GM12878 (cell line): ENCODE data around the gene WNT9B. TPM values are rescaled to one million over a fixed set of nuclear protein-coding genes. Genes with fewer than 3 reads are reported as not detected.

Source experiments
- ATAC-seq: fragments of 200-7000 bp; cut with Tn5 transposase; 3 replicates; pipeline ENCODE4 v1.9.1; 2020; ENCODE audit warnings: mild to moderate bottlenecking, moderate library complexity
- BruUV-seq: library from RNA; stranded (reverse); fragments of 400-500 nt; replicated peaks from 2 replicates; lab custom pipeline; 2021; lab: Mats Ljungman, UMichigan
- CTCF ChIA-PET: fragments of 300-600 bp; sonication (Branson Sonifier 250); formaldehyde crosslinking; extraction: SDS; loops from one replicate; lab custom pipeline; 2021; ENCODE audit warnings: inconsistent platforms; lab: Yijun Ruan, JAX
- POLR2A ChIA-PET: fragments of 350-600 bp; formaldehyde crosslinking; extraction: SDS; loops from one replicate; lab custom pipeline; 2021; ENCODE audit warnings: inconsistent platforms; lab: Charles Lee
- RAD21 ChIA-PET: fragments of 300-600 bp; sonication (Branson Sonifier 250); formaldehyde crosslinking; loops from one replicate; lab custom pipeline; 2023; ENCODE audit warnings: antibody characterized with exemption; ENCODE audit not compliant: unreplicated experiment; lab: Charles Lee
- SMC1A ChIA-PET: fragments of 300-600 bp; sonication (Branson Sonifier 250); formaldehyde crosslinking; loops from one replicate; lab custom pipeline; 2023; ENCODE audit not compliant: unreplicated experiment, uncharacterized antibody; lab: Charles Lee
- DNase-seq: peaks from one replicate; pipeline ENCODE4 v3.0.0-alpha.2; 2011; ENCODE audit warnings: low read depth, low spot score
- FAIRE-seq: peaks from 3 replicates; lab custom pipeline; 2011; peaks lifted over from hg19 to GRCh38; lab: Jason Lieb, UNC
- H2AFZ ChIP-seq: 2 replicates; pipeline ENCODE4 v1.6.0; 2011; ENCODE audit warnings: low read depth, low read length, control low read depth; ENCODE audit not compliant: control insufficient read depth
- H3K27ac ChIP-seq: 2 replicates; pipeline ENCODE4 v1.5.1; 2011; ENCODE audit warnings: control low read depth; ENCODE audit not compliant: control insufficient read depth, insufficient read depth
- H3K27me3 ChIP-seq, 2 experiments: replicated peaks in 1 of 2; 2 replicates each; pipeline versions ENCODE4 v1.6.0 to v1.6.1; 2011; ENCODE audit warnings: low read length in 1 of 2; ENCODE audit not compliant: control insufficient read depth in 2 of 2, insufficient read depth in 2 of 2
- H3K36me3 ChIP-seq, 2 experiments: 2 replicates each; pipeline ENCODE4 v1.5.1; 2011; ENCODE audit warnings: low read length in 1 of 2; ENCODE audit not compliant: control insufficient read depth in 2 of 2, insufficient read depth in 2 of 2
- H3K4me1 ChIP-seq: 2 replicates; pipeline ENCODE4 v1.6.1; 2011; ENCODE audit warnings: mild to moderate bottlenecking, low read length, moderate library complexity, mixed read lengths; ENCODE audit not compliant: control insufficient read depth, insufficient read depth
- H3K4me2 ChIP-seq: 2 replicates; pipeline ENCODE4 v1.6.0; 2011; ENCODE audit warnings: control low read depth; ENCODE audit not compliant: control insufficient read depth, insufficient read depth
- H3K4me3 ChIP-seq: fragments of 200-600 bp; sonication (generic); 2 replicates; pipeline ENCODE4 v1.5.1; 2016
- H3K79me2 ChIP-seq: 2 replicates; pipeline ENCODE4 v1.6.0; 2011; ENCODE audit warnings: low read length; ENCODE audit not compliant: control insufficient read depth, insufficient read depth
- H3K9ac ChIP-seq: 2 replicates; pipeline ENCODE4 v1.8.0; 2011; ENCODE audit warnings: low read length, control low read depth, mixed read lengths; ENCODE audit not compliant: control insufficient read depth, insufficient read depth
- H3K9me3 ChIP-seq: replicated peaks from 3 replicates; pipeline ENCODE4 v1.5.1; 2011; ENCODE audit warnings: mild to moderate bottlenecking, low read length; ENCODE audit not compliant: control insufficient read depth, insufficient read depth
- H4K20me1 ChIP-seq: 2 replicates; pipeline ENCODE4 v1.6.0; 2011; ENCODE audit not compliant: control insufficient read depth, insufficient read depth
- CBFB ChIP-seq: IDR thresholded peaks from 2 replicates; pipeline ENCODE4 v1.6.1; 2016; ENCODE audit warnings: antibody characterized with exemption, low read depth
- CBX3 ChIP-seq: fragments of 200-600 bp; sonication (generic); IDR thresholded peaks from 2 replicates; pipeline ENCODE4 v1.6.1; 2016; ENCODE audit warnings: low read depth, borderline replicate concordance
- EGR1 ChIP-seq, 2 experiments: IDR thresholded peaks; 1 replicate in 1 of 2; 2 replicates in 1 of 2; pipeline ENCODE4 v1.6.1; 2011 to 2012; ENCODE audit warnings: low read depth in 2 of 2, low read length in 2 of 2, borderline replicate concordance in 1 of 2, mild to moderate bottlenecking in 1 of 2, moderate library complexity in 1 of 2
- FOS ChIP-seq: IDR thresholded peaks from 3 replicates; pipeline ENCODE4 v1.6.1; 2011; ENCODE audit warnings: borderline replicate concordance; ENCODE audit not compliant: insufficient read length; ENCODE audit errors: extremely low read depth
- JUND ChIP-seq: IDR thresholded peaks from 2 replicates; pipeline ENCODE4 v1.6.1; 2012; ENCODE audit warnings: low read depth, mild to moderate bottlenecking, low read length, improper control_type of control experiment, moderate library complexity
- PML ChIP-seq: IDR thresholded peaks from 2 replicates; pipeline ENCODE4 v1.6.1; 2012; ENCODE audit warnings: low read length, inconsistent platforms
- SIN3A ChIP-seq: IDR thresholded peaks from 2 replicates; pipeline ENCODE4 v1.6.1; 2012; ENCODE audit warnings: low read depth, low read length, improper control_type of control experiment
- TBL1XR1 ChIP-seq: IDR thresholded peaks from 2 replicates; pipeline ENCODE4 v1.6.1; 2012; ENCODE audit warnings: low read depth, low read length, improper control_type of control experiment
- WGBS: methylation state at CpG from one replicate; pipeline ENCODE4 v1.1.6; 2016; ENCODE audit warnings: low lambda C conversion rate; ENCODE audit not compliant: insufficient replicate concordance, insufficient coverage; ENCODE audit errors: missing lambda C conversion rate; 5-methylcytosine and 5-hydroxymethylcytosine counted together
- in situ Hi-C: fragments of 300-500 bp; cut with MboI; formaldehyde crosslinking; loops from 9 replicates; pipeline ENCODE4 v1.14.3; 2018; ENCODE audit warnings: mixed read lengths
- intact Hi-C: fragments of 100-400 bp; cut with micrococcal nuclease; formaldehyde crosslinking; loops from one replicate; pipeline ENCODE4 v1.14.2; 2022; ENCODE audit not compliant: unreplicated experiment
- polyA plus RNA-seq, 11 experiments: library from polyadenylated mRNA; depleted of rRNA in 4 of 11; unstranded in 6 of 11; stranded (reverse) in 5 of 11; fragments of >200 nt; fragmentation: Nextera tagmentation in 4 of 11; fragmentation: Illumina TruSeq in 1 of 11; extraction: Ambion mirVana in 4 of 11; extraction: Trizol in 1 of 11; gene quantifications; 1 replicate in 1 of 11; 2 replicates in 10 of 11; pipeline versions ENCODE4 v1.2.1 to v1.2.3, GENCODE V29; 2011 to 2016; ENCODE audit warnings: inconsistent platforms in 2 of 11, missing spikeins in 2 of 11, low read depth in 1 of 11
- total RNA-seq, 4 experiments: library from RNA; depleted of rRNA in 3 of 4; stranded (reverse); fragments of >200 nt in 3 of 4; fragmentation: Illumina TruSeq in 1 of 4; extraction: Trizol in 1 of 4; gene quantifications; 2 replicates each; pipeline versions ENCODE4 v1.2.1 to v1.2.3, GENCODE V29; 2013 to 2021
- TF ChIP-seq, protein P1 (sequence below): fragments of 450-650 bp; IDR thresholded peaks from 2 replicates; pipeline ENCODE4 v1.6.1; 2014; ENCODE audit warnings: mild to moderate bottlenecking
- TF ChIP-seq, protein P2 (sequence below): IDR thresholded peaks from 2 replicates; pipeline ENCODE4 v1.6.1; 2012; ENCODE audit warnings: low read depth, low read length, improper control_type of control experiment

The WNT9B gene
- total and polyA plus RNA-seq, 10 of the 15 experiments (the other 5 are each of a cell fraction or from before 2014, with no cell fraction given) = not detected

DNA sequence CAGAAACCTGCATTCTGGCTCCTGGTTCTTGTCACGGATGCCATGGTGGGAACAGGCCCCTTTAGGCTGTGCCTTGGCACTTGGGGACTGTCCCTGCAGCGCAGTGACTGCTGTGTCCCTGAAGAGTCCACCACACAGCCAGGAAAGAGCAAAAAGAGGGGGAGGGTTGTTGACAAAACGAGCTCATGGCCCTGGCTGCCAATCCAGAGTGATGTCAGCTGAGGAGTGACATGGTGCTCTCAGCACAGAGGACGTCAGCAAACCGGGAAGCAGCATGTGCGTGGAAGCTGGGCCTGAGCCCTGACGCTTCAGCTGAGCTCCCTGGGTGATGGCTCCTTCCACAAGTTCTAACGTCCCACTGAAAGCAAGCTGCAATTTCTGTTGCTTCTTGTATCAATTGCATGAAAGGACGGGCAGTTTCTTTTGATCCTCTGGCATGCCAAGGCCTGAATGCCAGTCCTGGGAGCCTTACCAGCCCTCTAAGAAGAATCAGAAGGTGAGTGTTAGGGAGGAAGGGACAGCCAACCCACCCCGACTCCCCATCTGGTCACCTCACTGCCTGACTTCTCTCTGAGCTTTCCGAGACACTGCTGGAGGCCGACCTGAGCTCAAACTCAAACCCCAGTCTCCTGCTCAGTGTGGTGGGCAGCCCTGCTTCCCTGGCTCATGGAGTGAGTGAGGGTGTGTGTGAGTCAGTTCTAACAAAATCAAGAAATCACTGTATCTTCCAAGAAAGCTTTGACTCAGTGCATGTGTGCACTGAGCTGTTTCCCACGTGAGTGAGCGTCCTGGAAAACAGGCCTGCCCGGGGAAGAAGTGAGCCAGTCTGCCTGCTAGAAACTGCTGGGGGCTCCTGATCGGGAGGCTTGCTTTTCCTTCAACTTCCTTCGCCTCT lies 18.2 kb upstream of the WNT9B start (continued):
- TF ChIP-seq CBX3 = no peak
- no peak for TF ChIP-seq FOS

DNA sequence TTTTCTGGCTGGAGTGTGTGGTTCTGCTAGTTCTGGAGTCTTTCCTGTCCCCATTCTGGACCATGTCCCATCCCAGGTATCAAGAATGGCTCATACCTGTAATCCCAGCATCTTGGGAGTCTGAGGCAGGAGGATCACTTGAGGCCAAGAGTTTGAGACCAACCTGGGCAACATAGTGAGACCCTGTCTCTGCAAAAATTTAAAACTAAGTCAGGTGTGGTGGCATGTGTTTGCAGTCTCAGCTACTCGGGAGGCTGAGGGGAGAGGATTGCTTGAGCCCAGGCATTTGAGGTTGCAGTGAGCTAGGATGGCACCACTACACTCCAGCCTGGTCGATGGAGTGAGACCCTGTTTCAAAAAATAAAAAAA lies 17.6 kb upstream of the WNT9B start:
- ATAC-seq (no peak), FAIRE-seq (no peak), DNase-seq (no peak)
- ChIA-PET POLR2A (no interaction called here), RAD21 (no interaction called here), SMC1A (no interaction called here), CTCF (interaction anchor here (3.0 kb wide), 1 partner anchor 11 kb away, joined by 10 read pairs; no protein-coding TSS in a partner anchor)
- no peak overlapping the region for H3K9ac ChIP-seq
- H3K4me3 ChIP-seq = no peak overlapping the region
- no peaks in the 10 kb centered on the region for H4K20me1 ChIP-seq
- H3K4me2 ChIP-seq = no peak overlapping the region
- no peak overlapping the region for H3K27ac ChIP-seq
- no peaks in the 10 kb centered on the region for H3K4me1 ChIP-seq
- TF ChIP-seq TBL1XR1 (no peak), EGR1 (IDR thresholded peaks at IDR 0.05; ENCODE audit: borderline replicate concordance in 1 of 2, low read depth in 2 of 2, low read length in 2 of 2) (no peak), SIN3A (no peak), JUND (no peak), CBFB (no peak), PML (no peak)
- TF ChIP-seq, protein P1, sequence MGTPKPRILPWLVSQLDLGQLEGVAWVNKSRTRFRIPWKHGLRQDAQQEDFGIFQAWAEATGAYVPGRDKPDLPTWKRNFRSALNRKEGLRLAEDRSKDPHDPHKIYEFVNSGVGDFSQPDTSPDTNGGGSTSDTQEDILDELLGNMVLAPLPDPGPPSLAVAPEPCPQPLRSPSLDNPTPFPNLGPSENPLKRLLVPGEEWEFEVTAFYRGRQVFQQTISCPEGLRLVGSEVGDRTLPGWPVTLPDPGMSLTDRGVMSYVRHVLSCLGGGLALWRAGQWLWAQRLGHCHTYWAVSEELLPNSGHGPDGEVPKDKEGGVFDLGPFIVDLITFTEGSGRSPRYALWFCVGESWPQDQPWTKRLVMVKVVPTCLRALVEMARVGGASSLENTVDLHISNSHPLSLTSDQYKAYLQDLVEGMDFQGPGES = no peak
- TF ChIP-seq, protein P2, sequence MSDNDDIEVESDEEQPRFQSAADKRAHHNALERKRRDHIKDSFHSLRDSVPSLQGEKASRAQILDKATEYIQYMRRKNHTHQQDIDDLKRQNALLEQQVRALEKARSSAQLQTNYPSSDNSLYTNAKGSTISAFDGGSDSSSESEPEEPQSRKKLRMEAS = no peak
- H3K27me3 ChIP-seq = no peaks in the 10 kb centered on the region
- intact Hi-C loops = no loop called here
- 11% methylated on average over 2 of the region's 2 CpGs for WGBS
- no peaks in the 10 kb centered on the region for H3K36me3 ChIP-seq
- H3K9me3 ChIP-seq = no peaks in the 10 kb centered on the region
- H2AFZ ChIP-seq = no peak overlapping the region
- BruUV-seq = no TSS peak
- in situ Hi-C loops = loop anchor here (10.0 kb wide), 1 partner anchor 579 kb away; no protein-coding TSS in a partner anchor
- no peaks in the 10 kb centered on the region for H3K79me2 ChIP-seq
